Keratinocyte (primary cell): ENCODE results near the gene ANO2.

Experiments used
- CTCF ChIP-seq, 3 experiments: IDR thresholded peaks in 1 of 3; conservative IDR thresholded peaks in 1 of 3; optimal IDR thresholded peaks in 1 of 3; 2 replicates in 2 of 3; 3 replicates in 1 of 3; pipeline versions ENCODE3 to v1.5.1; 2011; ENCODE audit warnings: low read length in 3 of 3, mild to moderate bottlenecking in 3 of 3, moderate library complexity in 2 of 3, control low read depth in 1 of 3, inconsistent platforms in 1 of 3; ENCODE audit not compliant: insufficient read depth in 2 of 3; ENCODE audit errors: extremely low read depth in 1 of 3
- EZH2 ChIP-seq: IDR thresholded peaks from one replicate; pipeline ENCODE4 v1.6.1; 2012; ENCODE audit warnings: inconsistent platforms, mild to moderate bottlenecking, low read length, moderate library complexity

GRCh38 chr12:5909560-5909959, 35.5 kb downstream of the ANO2 start:
- TF ChIP-seq CTCF (optimal IDR thresholded peaks at IDR 0.05 in 1 of 3, IDR thresholded peaks at IDR 0.05 in 1 of 3, conservative IDR thresholded peaks at IDR 0.05 in 1 of 3; ENCODE audit: extremely low read depth in 1 of 3, insufficient read depth in 2 of 3, low read length in 3 of 3) (no peak), EZH2 (no peak)
